ENCODE measurements around the gene KDM5D.

Gene KDM5D

GRCh38 chrY:19744381-19745378 is at the start of gene KDM5D:
Gene KDM5D, minus strand, starts transcription at chrY:19744726. Its CDS starts 192 bp downstream, at chrY:19744534.
- peak; percentile 76 for DNase-seq

- no peak for DNase-seq
Observed at GRCh38 chrY:19768375-19768774, 23.8 kb upstream of the KDM5D start.

DNA sequence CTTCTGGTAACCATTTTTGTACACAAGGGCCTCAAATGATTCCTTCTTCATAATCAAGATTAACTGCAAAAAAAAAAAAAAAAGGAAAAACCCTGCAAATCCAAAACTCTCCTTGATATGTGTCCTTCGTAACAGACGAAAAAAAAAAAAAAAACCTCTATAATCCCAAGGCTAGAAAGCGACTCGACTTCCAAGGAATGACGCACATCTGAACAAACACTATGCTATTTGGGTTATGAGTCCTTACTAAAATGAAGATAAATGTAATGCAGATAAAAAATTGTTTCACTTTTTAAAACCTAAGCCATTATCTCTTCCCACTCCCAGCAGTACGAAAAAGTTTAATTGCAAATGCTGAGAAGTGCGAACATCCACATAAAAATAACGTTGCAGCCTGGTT is 1.2 kb downstream of the KDM5D start:
- DNase-seq: no peak

DNA sequence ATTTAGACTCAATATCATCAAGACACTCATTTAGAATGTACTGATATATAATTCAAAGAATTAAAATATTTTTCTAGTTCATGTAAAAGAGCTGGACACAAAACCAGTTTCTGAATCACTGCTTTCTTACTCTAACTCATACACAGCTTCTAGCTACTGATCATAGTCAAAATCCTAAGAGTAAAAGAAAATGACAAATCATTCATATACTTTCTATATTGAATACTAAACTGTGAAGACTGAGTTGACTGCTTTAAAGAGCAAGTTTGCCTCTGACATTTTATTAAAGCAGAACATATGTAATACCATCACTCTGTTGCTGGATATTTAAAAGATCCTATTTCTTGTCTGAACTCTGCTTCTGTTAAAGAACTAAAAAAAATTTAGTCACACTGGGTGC is 2.4 kb downstream of the KDM5D start:
- no peak for DNase-seq

DNA sequence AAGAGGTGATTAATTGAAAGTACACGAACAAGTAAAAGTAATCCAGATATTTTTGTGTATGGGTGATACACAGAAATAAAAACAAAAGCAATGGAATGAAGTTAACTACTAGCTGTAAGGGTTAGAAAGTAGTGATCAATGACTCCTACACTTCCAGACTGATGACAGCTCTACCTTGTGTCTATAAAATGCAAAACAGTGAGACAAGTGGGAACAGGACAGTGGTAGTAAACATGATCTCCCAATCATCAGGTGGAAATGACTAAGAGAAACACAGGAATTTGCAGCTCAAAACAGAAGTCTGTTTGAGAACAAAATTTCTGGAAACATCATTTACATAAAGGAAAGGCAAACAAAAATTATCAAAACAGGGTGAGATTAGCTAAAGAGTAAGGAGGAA is 10.1 kb downstream of the KDM5D start:
- DNase-seq: no peak

GRCh38 chrY:19717950-19718349 is 26.6 kb downstream of the KDM5D start:
- DNase-seq: no peak

DNA sequence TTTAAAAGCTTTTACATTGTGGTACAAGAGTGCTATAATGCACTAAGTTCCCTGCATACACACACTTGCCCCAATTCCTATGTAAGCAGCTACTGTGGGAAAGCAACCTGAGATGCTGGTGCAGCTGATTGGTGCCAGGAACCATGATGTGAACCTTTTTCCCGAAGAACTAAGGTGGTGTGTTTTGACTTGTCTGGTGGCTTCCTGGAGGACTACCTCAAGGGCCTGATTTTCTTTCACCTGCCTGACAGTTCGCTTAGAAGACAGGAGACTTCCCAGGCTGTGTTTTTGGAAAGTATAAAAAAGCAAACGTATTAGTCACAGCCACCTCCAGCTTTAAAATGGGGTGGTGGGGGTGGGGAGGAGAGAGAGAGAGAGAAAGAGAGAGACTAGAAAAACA is 27.4 kb downstream of the KDM5D start:
- no peak for DNase-seq

DNA sequence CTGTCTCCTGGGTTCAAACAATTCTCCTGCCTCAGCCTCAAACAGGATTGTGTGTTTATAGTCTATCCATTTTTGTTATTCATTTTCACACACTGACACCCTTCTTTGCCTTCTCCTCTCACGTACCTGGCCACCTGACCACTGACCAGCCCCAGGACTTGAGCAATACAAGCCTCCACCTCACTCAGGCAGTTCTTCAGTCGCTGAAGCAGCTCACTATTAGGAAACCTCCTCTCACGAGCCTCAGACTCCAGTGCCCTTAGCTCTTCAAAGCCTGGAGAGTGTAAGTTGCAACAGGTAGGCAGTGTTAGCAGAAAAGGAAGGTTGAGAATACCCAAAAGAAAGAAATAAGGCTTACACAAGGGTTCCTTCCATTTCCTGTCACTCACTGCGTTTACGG is 29.3 kb downstream of the KDM5D start:
- DNase-seq: no peak

- DNase-seq: no peak
Observed at GRCh38 chrY:19713430-19713829, 31.1 kb downstream of the KDM5D start.

DNA sequence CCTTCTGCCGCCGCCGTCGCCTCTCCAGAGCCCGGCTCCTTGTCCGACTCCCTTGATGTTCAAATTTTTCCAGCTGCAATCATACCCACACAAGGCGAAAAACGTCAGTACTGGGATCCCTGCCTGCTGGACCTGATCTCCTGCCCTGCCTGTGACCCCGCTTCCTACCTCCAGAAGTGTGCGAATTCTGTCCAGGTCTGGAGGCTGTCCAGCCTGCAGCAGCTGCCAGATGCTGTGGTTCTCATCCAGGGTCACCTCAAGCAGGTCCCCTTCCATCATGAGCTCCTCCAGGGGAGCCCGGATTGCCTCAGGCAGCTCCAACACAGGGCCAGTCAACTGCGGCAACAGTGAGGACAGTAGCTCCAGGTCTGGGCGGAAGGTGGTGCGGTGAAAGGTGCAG is 38.3 kb downstream of the KDM5D start:
- DNase-seq: no peak

DNA sequence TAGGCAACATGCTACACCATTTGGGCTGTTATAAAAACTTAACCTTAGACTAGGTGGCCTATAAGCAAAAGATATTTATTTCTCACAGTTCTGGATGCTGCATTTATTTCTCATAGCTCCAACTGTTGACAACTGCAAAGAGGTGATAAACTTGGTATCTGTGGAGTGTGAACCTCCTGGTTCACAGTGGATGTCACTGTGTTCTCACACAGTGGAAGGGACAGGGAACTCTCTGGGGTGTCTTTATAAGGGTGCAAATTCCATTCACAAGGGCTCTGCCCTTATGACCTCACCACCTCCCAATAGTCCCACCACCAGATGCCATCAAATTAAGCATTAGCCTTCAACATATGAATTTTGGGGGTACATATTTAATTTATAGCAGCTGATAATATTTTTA is 46.0 kb downstream of the KDM5D start:
- DNase-seq: no peak

DNA sequence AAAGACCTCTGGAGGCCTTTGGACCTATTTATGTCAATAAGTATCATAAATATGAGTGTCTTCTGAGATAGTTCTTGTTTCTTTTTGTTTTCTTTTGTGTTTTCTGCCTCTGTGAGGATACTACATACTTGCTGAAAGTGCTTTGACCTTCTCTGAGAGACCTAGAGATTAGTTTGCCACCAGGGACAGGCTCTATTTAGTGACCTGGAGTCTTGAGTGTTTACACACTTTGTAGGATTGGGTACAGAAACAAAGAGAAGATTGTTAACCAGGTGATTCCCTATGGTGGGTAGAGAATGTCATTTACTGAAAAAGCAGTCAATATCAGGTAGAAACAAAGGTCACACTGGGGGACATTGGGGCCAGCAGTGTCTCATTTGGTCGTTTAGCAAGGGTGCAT is 63.7 kb downstream of the KDM5D start:
- no peak for DNase-seq
